ENCODE results near the gene DOCK2. TPM values are rescaled to one million over a fixed set of nuclear protein-coding genes. Genes with fewer than 3 reads are reported as not detected.
"Not testable (repeated sequence)": the region's sequence is repeated elsewhere in the genome, so short reads cannot be mapped to it uniquely, and the experiment has no call there.

Gene DOCK2
- total RNA-seq, 1 experiment from 2014 or later, result 0.42 TPM

GRCh38 chr5:169724303-169725087, 87.4 kb downstream of the DOCK2 start:
- Mint-ChIP-seq H3K27me3 (ENCODE audit: insufficient read depth, unreplicated experiment) (no peaks in the 10 kb centered on the region), H3K4me1 (ENCODE audit: insufficient read depth, unreplicated experiment) (peaks cover 5% of the 10 kb centered on the region), H3K36me3 (ENCODE audit: insufficient read depth, unreplicated experiment) (no peaks in the 10 kb centered on the region), H3K9me3 (ENCODE audit: unreplicated experiment) (peaks cover 13% of the 10 kb centered on the region), H3K4me3 (ENCODE audit: unreplicated experiment) (no peak overlapping the region), H3K27ac (ENCODE audit: low read depth, unreplicated experiment) (no peak overlapping the region)
- POLR2A ChIA-PET, result interaction anchor here (0.6 to 0.7 kb wide), 2 partner anchors 444 to 494 kb away, joined by 3 read pairs; no protein-coding TSS in a partner anchor
- BruUV-seq (replicated peaks), result no TSS peak
- no peak for DNase-seq (ENCODE audit: unreplicated experiment)
- CTCF ChIA-PET, result interaction anchor here (0.6 to 3.3 kb wide), 5 partner anchors 23 to 375 kb away, joined by 3 to 18 read pairs (median 6); partner anchors contain the start of gene INSYN2B
- intact Hi-C loops (cut with micrococcal nuclease), result no loop called here
- no peak for TF ChIP-seq CTCF (IDR thresholded peaks at IDR 0.05; ENCODE audit: unreplicated experiment)

- DNase-seq (ENCODE audit: unreplicated experiment); intact Hi-C loops (cut with micrococcal nuclease); H3K36me3 Mint-ChIP-seq (ENCODE audit: insufficient read depth, unreplicated experiment); H3K4me1 Mint-ChIP-seq (ENCODE audit: insufficient read depth, unreplicated experiment); BruUV-seq (replicated peaks); H3K27ac Mint-ChIP-seq (ENCODE audit: low read depth, unreplicated experiment); H3K4me3 Mint-ChIP-seq (ENCODE audit: unreplicated experiment); H3K9me3 Mint-ChIP-seq (ENCODE audit: unreplicated experiment); H3K27me3 Mint-ChIP-seq (ENCODE audit: insufficient read depth, unreplicated experiment); POLR2A ChIA-PET: not testable (repeated sequence)
- CTCF ChIA-PET, result interaction anchor here (0.6 kb wide), 1 partner anchor 339 kb away, joined by 3 read pairs; no protein-coding TSS in a partner anchor
Measured at GRCh38 chr5:169725665-169726064, 88.6 kb downstream of the DOCK2 start.

GRCh38 chr5:169728418-169728817, 91.3 kb downstream of the DOCK2 start:
- ChIA-PET CTCF (no interaction called here), POLR2A (interaction anchor here (0.6 kb wide), 1 partner anchor 256 kb away, joined by 3 read pairs; no protein-coding TSS in a partner anchor)
- no peaks in the 10 kb centered on the region for H3K36me3 Mint-ChIP-seq (ENCODE audit: insufficient read depth, unreplicated experiment)
- intact Hi-C loops (cut with micrococcal nuclease), result no loop called here
- no TSS peak for BruUV-seq (replicated peaks)
- no peak for TF ChIP-seq CTCF (IDR thresholded peaks at IDR 0.05; ENCODE audit: unreplicated experiment)
- H3K27me3 Mint-ChIP-seq (ENCODE audit: insufficient read depth, unreplicated experiment), result no peaks in the 10 kb centered on the region
- H3K4me1 Mint-ChIP-seq (ENCODE audit: insufficient read depth, unreplicated experiment), result no peaks in the 10 kb centered on the region
- no peak overlapping the region for H3K27ac Mint-ChIP-seq (ENCODE audit: low read depth, unreplicated experiment)
- no peak for DNase-seq (ENCODE audit: unreplicated experiment)
- H3K4me3 Mint-ChIP-seq (ENCODE audit: unreplicated experiment), result no peak overlapping the region
- H3K9me3 Mint-ChIP-seq (ENCODE audit: unreplicated experiment), result no peaks in the 10 kb centered on the region

GRCh38 chr5:169731221-169731620, 94.1 kb downstream of the DOCK2 start:
- no peak overlapping the region for H3K4me3 Mint-ChIP-seq (ENCODE audit: unreplicated experiment)
- no peaks in the 10 kb centered on the region for H3K36me3 Mint-ChIP-seq (ENCODE audit: insufficient read depth, unreplicated experiment)
- no TSS peak for BruUV-seq (replicated peaks)
- ChIA-PET POLR2A (no interaction called here), CTCF (interaction anchor here (0.6 to 0.8 kb wide), 3 partner anchors 15 to 565 kb away, joined by 3 read pairs; no protein-coding TSS in a partner anchor)
- no peaks in the 10 kb centered on the region for H3K4me1 Mint-ChIP-seq (ENCODE audit: insufficient read depth, unreplicated experiment)
- intact Hi-C loops (cut with micrococcal nuclease), result no loop called here
- H3K27me3 Mint-ChIP-seq (ENCODE audit: insufficient read depth, unreplicated experiment), result no peaks in the 10 kb centered on the region
- DNase-seq (ENCODE audit: unreplicated experiment), result no peak
- no peak overlapping the region for H3K27ac Mint-ChIP-seq (ENCODE audit: low read depth, unreplicated experiment)
- TF ChIP-seq CTCF (IDR thresholded peaks at IDR 0.05; ENCODE audit: unreplicated experiment), result no peak
- no peaks in the 10 kb centered on the region for H3K9me3 Mint-ChIP-seq (ENCODE audit: unreplicated experiment)
